GM21447 (cell line): Measurements from ENCODE around the gene MIPOL1.
"Not testable (repeated sequence)": the region's sequence is repeated elsewhere in the genome, so short reads cannot be mapped to it uniquely, and the experiment has no call there.

Experiments used
- ATAC-seq: cut with Tn5 transposase; IDR thresholded peaks from one replicate; pipeline ENCODE4 v1.9.1; 2021; ENCODE audit not compliant: unreplicated experiment

MIPOL1 gene

DNA sequence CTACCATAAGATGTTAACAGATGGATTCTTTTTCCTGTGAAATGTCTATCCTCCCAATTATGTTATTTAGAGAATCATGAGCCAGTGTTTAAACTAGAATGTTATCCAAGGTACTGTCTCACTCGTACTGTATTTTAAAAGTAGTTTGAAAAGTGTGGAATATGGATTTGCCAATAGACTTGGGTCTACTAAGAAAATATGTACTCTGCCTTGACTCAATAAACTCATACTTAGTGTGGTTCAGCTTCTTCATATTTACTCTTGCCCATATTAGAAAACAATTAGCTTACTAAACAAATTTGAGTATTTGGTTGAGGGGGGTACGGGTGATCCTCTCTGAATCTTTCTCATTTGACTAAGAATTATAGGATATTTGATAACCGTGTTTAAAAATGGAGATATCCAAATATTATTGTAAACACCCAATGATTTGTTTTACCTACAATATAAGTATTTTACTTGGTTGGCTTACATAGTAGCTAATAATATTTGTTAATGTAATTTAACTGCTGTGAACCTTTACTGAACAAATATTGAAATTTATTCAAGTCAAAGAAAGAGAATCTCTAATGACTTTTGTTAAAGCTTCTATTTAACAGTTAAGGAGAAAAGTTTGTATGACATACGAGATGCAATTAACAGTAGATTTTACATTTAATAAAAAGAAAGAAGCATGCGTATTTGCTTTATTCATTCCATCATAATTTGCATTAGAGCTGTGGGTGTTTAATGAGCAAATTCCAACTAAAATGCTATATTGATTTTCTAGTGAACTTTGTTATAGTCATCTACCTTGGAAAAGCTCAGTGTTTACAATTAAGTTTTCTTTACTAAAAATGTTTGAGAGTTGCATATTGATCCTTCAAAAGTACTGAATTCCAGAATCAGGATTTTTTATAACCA, 81.2 kb downstream of the MIPOL1 start:
- no peak for ATAC-seq

GRCh38 chr14:37279818-37280217, 82.1 kb downstream of the MIPOL1 start:
- no peak for ATAC-seq

DNA sequence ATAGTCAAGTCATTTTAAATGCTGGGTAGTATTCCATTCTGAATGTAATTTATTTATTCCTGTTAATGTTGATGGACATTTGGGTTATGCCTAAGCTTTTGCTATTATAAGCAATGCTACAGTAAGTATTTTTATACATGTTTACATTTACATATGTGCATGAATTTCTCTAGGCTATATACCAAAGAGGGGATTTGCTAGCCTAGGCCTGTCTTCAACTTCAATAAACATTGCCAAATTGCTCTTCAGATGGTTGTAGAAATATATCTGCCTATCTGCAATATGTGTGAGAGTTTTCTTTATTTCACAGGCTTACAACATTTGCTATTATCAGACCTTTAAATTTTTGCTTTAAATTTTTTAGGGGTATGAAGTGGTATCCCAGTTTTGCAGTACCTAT, 87.0 kb downstream of the MIPOL1 start:
- no peak for ATAC-seq

DNA sequence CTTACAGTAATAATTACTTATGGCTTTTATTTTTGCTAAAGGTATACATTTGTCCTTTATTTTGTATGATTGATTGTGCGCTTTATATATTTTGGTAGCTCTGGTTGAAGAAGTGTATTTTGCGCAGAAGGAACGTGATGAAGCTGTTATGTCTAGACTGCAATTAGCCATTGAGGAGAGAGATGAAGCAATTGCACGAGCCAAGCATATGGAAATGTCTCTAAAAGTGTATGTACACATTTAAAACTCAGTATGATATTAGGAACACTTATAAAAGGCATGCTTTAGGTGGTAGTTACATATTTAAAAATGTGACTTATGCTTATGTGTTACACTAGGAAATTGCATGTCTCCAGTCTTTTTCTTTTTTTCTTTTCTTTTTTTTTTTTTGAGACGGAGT, 87.5 kb downstream of the MIPOL1 start:
- ATAC-seq, result no peak

- ATAC-seq, result no peak
Measured at GRCh38 chr14:37289688-37290087, 92.0 kb downstream of the MIPOL1 start.

- ATAC-seq, result not testable (repeated sequence)
Measured at GRCh38 chr14:37295262-37295661, 97.5 kb downstream of the MIPOL1 start.

DNA sequence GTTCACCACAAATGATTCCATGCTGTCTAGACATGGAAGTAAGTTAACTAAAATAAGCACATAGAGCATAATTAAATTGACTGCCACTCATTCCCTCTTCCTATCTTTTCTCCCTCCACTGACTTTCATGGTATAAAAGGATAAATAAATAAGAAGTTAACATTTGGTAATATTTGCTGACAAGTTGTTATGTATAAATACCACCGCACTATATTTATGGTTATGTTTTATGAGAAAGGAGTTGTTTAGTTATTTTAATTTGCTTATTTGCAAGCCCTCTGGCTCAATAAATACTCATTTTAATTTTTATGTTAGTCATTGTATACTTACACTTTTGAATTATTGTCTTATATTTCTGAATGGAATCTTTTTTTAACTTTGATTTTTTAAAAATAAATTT, 113.5 kb downstream of the MIPOL1 start:
- ATAC-seq, result no peak

GRCh38 chr14:37318938-37319337, 121.2 kb downstream of the MIPOL1 start:
- no peak for ATAC-seq

- ATAC-seq, result no peak
Measured at GRCh38 chr14:37320106-37320505, 122.4 kb downstream of the MIPOL1 start.

DNA sequence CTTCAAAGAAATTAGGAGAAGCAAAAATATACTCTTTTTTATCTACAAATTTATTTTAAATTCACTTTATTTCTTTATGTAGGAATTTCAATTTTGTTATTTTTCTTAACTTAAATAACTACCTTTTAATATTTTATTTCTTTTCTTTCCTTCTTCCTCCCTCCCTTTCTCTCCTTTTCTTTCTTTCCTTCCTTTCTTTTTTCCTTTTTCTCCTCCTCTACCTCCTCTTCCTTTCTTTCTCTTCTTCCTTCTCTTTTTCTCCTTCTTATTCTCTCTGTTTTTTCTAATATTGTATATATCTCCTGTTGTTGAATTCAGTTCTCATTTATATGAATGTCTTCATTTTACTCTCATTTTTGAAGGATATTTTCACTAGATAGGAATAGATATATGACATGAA, 127.6 kb downstream of the MIPOL1 start:
- ATAC-seq, result no peak

DNA sequence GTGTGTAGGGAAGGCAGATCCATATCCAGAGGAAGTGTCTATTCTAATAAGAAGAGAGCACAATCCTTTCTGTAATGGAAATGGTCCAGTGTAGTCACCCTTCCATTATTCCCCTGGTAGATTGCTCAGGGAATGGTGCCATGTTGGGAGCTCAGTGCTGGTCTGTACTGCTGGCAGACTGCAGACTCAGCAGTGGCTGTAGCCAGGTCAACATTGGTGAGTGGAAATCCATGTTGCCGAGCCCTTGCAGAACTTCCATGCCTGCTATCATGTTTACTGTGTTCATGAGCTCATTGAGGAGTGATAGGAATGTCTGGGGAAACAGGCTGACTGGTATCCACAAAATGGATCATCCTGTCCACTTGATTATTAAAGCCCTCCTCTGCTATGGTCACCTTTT, 128.7 kb downstream of the MIPOL1 start:
- no peak for ATAC-seq

DNA sequence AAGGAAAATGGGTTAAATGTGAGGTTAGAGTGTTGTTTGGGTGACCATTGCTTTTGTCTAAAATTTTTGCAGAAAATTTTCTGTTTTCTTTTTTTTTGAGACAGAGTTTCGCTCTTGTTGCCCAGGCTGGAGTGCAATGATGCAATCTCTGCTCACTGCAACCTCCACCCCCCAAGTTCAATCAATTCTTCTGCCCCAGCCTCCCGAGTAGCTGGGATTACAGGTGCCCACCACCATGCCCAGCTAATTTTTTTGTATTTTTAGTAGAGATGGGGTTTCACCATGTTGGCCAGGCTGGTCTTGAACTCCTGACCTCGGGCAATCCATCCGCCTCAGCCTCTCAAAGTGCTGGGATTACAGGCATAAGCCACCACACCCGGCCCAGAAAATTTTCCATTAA, 130.2 kb downstream of the MIPOL1 start:
- ATAC-seq, result not testable (repeated sequence)

GRCh38 chr14:37328673-37329072, 130.9 kb downstream of the MIPOL1 start:
- no peak for ATAC-seq

DNA sequence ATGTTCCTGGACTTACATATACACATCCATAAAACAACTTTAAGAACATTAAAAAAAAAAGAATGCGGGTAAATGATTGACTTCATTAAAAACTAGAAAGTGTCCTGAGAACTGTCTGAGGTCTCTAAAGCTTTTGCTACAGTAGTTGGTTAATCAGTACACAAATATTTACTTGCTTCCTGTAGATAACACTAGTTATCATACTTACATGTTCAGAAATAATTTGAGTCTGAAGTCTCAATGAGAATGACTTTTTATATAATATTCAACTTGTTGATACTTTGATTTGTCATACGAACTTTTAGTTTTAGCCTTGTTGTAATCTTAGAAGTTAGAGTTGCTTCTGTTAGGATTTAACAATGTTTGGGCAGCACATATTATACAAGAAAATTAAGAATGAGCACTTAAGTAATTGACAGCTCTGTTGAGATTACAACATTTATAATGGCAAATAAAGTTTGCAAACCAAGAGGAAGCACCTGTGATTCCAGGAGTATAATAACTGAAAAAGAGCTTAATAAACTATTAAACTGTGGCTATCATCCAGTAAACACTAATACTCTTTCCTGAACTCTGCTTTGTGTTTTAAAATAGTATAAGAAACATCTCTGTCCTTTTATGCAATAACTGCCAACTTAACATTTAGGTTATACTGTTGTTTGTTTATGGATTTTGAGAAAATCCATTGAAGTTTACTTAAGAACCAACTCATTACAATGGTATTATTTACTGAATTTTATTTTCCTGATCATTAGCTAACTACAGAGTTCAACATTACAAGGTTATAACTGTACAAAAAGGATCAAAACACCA, 131.7 kb downstream of the MIPOL1 start:
- no peak for ATAC-seq

- no peak for ATAC-seq
Measured at GRCh38 chr14:37330910-37331309, 133.2 kb downstream of the MIPOL1 start.

DNA sequence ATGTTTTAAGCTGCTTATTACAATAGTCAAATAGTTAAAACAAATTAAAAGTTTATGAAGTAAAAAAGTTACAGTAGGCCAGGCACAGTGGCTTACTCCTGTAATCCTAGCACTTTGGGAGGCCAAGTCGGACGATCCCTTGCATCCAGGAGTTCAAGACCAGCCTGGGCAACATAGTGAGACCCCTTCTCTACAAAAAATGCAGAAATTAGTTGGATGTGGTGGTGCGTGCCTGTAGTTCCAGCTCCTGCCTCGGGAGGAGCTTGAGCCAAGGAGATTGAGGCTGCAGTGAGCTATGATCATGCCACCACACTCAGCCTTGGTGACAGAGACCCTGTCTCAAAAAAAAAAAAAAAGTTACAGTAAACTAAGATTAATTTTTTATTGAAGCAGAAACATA, 142.6 kb downstream of the MIPOL1 start:
- ATAC-seq, result no peak

DNA sequence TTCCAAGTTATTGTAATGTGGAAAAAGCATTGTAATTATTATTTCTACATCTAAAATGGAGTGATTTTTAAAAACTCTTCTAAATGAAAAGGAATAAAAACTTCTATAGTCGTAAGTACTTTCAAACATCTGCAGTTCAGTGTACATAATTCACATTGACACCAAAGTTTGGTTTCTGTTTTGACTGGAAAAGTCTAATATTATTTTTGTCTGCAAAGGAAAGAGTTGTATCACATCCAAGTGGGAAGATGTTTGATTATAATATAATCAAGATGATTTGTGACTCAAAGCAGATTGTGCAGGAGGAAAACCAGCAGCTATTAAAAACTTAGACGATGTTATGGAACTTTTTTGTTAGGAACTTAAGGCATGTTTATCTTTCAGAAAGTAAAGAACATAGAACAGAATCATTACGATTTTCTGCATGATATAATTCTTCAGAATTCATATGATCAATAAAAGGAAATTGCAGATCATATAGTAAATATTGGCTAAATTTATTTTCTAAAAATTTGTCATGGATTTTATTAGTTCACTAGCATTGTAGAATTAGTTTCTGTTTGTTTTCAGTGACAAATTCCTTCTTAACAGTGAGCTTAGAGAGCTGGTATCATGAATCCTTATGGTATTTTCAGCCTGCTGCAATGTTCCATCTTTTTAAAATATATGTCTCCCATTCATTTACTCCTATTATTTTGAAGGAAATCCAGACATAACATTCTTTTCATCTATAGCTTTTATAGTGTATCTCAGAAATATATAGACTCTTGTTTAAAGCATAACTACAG, 145.8 kb downstream of the MIPOL1 start:
- ATAC-seq, result no peak

DNA sequence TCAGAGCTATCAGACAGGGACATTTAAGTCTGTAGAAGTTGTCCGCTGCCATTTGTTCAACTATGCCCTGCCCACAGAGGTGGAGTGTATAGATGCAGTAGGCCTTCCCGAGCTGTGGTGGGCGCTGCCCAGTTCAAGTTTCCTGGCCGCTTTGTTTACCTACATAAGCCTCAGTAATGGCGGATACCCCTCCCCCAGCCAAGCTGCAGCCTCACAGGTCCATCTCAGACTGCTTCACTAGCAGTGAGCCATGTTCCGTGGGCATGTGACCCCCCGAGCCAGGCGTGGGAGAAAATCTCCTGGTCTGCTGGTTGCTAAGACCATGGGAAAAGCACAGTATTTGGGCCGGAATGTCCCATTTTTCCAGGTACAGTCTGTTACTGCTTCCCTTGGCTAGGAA, 165.9 kb downstream of the MIPOL1 start:
- no peak for ATAC-seq

GRCh38 chr14:37369425-37369824, 171.7 kb downstream of the MIPOL1 start:
- no peak for ATAC-seq

DNA sequence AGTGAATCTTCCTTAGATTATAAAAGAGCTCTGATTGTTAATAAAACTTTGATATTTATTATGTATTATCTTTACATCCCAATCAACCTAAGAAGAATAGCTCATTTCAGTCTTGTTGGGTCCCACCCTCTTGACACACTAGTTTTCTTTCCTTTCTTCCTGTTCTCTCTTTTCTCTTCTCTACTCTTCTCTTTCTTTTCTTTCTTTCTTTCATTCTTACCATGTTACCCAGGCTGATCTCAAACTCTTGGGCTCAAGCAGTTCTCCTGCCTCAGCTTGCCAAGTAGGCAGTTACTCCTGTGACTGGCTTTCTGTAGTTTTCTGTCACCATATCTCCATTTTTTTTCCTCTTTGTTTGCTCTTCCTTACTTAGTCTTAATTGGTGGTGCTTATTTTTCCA, 177.8 kb downstream of the MIPOL1 start:
- no peak for ATAC-seq

GRCh38 chr14:37376944-37377609, 179.3 kb downstream of the MIPOL1 start:
- ATAC-seq, result no peak
